Amygdala (tissue), 56 donors: ENCODE measurements around the gene GATD1.
"Not testable (repeated sequence)": the region's sequence is repeated elsewhere in the genome, so short reads cannot be mapped to it uniquely, and the experiment has no call there.

Experiments used
- DNase-seq, 56 donors: peaks; one replicate each; lab custom pipeline; 2025; lab: John Stamatoyannopoulos, UW

Gene GATD1

DNA sequence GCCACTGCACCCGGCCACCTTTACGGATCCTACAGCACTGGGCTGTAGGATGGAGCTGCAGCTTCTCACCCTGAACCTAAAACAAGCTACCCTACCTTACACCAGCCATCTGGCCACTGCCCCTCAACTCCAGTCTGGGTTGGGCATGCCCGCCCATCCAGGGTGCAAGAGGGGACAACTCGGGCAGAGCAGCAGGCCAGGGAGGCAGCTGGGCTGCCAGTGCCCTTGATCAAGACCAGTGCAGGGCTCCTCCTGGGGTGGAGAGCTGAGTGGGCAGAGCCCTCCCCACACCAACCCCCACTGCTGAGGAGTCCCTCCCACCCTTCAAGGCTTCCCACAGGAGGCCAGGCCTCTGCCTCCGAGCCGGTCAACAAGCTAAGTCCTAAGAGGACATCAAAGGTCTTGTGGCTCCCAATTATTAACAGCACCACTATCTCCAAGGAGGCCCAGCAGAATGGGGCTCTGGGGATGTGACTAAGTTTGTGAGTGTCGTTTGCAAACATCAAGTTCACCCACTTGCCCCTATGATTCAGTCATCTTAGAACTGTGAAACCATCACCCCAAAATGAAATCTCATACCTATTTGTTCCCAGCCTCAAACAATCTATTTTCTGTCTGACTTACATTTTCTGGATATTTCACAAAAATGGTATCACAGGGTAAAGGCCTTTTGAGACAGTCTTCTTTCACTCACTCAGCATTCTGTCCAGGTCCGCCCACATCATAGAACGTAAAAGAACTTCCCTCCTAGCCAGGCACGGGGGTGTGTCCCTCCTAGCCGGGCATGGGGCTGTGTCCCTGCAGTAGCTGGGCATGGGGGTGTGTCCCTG lies 11.0 kb downstream of the GATD1 start:
- no peak for DNase-seq

- no peak for DNase-seq
Measured at GRCh38 chr11:765802-766091, 11.5 kb downstream of the GATD1 start.

- DNase-seq: peak in 31 of 56 donors; percentile 17 to 80 (median 46)
Measured at GRCh38 chr11:765025-765801, 12.1 kb downstream of the GATD1 start.

DNA sequence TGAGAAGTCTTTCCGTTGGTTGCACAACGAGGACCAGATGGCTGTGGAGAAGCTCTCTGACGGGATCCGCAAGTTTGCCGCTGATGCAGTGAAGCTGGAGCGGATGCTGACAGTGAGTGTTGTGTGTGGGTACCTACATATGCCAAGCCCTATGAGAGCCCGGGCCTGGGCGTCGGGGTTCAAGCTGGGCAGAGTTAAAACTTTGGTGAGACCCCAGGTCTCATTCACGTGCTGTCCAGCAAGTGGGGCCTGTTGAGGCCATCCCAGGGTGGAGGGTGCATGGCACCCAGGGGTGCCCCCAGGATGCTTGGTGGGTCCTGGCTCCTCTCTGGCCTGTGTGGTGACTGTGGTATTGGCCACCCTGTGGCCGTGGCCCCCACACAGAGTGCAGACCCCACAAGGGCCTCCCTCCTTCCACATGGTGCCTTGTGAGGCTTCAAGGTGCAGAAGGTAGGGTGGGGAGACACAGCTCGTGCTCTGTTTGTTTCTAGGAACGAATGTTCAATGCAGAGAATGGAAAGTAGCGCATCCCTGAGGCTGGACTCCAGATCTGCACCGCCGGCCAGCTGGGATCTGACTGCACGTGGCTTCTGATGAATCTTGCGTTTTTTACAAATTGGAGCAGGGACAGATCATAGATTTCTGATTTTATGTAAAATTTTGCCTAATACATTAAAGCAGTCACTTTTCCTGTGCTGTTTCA lies 12.8 kb downstream of the GATD1 start:
- peak in 1 of 56 donors; percentile 27 for DNase-seq

DNA sequence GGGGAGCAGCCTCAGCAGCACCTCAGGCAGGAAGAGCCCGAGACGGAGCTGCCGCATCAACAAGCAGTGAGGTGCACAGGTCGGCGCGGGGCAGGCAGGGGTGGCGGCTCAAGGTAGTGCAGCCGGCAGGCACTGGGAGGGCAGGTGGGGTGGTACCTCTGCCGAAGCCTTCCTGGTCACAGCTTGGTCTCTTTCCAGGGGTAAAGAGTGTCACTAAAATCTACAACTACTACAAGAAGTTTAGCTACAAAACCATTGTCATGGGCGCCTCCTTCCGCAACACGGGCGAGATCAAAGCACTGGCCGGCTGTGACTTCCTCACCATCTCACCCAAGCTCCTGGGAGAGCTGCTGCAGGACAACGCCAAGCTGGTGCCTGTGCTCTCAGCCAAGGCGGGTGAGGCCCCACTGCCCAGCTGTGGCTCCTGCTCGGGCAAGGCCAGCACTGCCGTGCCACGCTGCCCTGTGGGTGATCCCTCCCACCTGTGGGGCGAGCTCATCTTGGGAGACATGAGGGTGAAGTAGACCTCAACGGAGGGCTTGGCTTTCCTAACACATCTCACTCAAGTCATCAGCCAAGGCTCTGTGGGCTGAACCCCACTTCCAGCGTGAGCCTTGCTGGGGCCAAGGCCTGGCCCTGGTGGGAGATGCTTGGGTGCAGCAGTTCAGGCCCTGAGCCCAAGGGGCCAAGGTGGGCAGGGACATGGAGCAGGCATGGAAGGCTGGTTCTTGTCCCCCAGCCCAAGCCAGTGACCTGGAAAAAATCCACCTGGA lies 13.6 kb downstream of the GATD1 start:
- no peak for DNase-seq

- no peak for DNase-seq
Measured at GRCh38 chr11:763073-763463, 14.2 kb downstream of the GATD1 start.

DNA sequence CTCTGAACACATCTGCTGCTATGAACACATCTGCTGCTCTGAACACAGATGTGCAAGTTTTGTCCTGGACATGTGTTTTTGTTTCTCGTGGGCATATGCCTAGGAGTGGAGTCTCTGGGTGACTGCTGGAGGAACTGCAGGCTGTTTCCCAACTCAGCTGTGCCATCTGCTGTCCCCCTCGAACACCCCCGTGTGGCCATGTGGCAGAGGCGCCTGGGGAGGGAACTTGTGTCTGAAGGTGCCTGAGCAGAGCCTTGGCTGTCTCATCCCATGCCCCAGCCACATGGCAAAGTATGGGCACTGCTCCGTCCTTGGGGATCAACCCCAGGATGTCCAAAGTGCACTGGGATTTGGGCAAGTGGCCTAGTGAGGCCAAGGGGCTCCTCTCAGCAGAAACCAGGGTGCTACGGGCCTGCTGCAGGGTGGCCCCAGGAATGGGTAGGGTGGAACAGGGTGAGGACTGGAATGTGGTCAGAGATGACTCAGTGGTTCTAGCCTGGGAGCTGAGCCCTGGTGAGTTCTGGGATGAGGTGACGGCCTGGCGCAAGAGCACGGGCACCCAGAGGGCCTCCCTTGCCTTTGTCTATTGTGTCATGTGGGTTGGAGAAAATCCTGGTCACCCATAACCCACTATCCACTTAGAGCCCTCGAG lies 14.7 kb downstream of the GATD1 start:
- peak in 35 of 56 donors; percentile 14 to 75 (median 50) for DNase-seq

- no peak for DNase-seq
Measured at GRCh38 chr11:761526-762108, 15.7 kb downstream of the GATD1 start.

- DNase-seq: no peak
Measured at GRCh38 chr11:760236-760635, 17.1 kb downstream of the GATD1 start.

DNA sequence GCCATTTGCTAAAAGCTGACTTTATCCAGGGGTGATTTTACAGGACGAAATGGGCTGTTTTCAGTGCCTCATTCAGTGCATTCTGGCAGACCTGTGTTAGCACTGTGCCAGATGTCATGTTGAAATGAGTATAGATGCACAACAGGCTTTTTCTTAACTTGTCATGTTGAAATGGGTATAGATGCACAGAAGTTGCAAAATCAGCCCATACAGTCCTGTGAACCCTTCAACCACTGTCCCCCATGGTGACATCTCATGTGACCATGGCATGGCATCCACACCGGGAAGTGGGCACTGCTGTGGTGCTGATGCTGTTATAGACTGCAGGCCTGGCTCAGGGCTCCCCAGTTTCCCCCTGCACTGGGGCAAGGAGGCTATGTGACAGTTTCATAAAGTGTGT lies 27.6 kb downstream of the GATD1 start:
- no peak for DNase-seq

GRCh38 chr11:748007-748359 lies 29.3 kb downstream of the GATD1 start:
- DNase-seq: peak in 3 of 56 donors; percentile 9 to 23 (median 18)

DNA sequence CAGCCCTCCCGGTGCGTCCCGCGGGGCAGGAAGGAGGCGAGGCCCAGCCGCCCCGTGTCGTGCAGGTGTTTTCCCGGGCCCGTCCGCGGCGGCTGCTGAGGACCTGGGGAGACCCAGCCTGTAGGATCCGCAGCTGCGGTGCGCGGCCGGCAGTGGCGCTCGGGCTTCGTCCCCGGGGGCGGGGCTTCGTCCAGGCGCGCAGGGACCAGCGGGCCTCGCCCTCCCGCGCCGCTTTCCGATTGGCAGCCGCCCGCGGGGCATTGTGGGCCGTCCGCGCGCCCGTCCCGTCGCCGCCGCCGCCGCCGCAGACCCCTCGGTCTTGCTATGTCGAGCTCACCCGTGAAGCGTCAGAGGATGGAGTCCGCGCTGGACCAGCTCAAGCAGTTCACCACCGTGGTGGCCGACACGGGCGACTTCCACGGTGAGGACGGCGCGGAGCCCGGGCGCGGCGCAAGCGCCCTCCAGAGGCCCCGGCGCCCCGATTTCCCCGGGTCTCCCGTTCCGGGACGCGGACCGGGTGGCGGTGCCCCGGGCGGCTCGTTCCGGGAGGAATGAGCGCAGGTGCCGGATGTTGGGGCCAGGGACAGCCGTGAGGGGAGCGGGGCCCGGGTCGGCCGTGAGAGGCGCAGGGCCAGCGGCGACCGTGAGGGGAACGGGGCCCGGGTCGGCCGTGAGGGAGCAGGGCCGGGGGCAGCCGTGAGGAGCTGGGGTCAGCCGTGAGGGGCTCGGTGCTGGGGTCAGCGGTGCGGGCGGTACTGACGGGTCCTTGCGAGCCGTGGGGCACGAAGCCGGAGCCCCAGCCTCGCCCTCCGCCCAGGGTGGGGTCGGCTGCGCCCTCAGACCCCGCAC lies 29.9 kb downstream of the GATD1 start, which contains the start of gene TALDO1:
Gene TALDO1, plus strand, starts transcription at position 307 of the 849 bp plus-strand sequence. Its CDS starts 18 bp downstream, at position 325.
- DNase-seq: peak; percentile 55 to 96 (median 83)

GRCh38 chr11:746289-747157 lies 30.8 kb downstream of the GATD1 start:
- peak in 32 of 56 donors; percentile 24 to 78 (median 60) for DNase-seq

GRCh38 chr11:745428-745827 lies 31.9 kb downstream of the GATD1 start:
- DNase-seq: no peak

DNA sequence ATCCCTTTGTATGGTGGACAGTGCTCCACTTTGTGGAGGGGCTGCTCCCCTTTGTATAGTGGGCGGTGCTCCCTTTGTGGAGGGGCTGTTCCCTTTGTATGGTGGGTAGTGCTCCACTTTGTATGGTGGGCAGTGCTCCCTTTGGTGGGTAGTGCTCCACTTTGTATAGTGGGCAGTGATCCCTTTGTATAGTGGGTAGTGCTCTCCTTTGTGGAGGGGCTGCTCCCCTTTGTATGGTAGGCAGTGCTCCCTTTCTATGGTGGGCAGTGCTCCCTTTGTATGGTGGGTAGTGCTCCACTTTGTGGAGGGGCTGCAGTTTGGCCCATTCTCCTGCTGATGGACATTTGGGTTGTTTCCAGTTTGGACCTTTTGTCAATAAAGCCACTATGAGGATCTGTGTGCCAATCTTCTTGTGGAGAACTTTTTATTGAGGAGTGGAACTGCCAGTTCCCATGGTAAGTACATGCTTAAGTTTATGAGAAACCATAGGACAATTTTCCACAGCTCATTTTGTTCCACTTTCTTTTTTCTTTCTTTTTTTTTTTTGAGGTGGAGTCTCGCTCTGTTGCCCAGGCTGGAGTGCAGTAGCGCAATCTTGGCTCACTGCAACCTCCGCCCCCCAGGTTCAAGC lies 34.6 kb downstream of the GATD1 start:
- DNase-seq: no peak

DNA sequence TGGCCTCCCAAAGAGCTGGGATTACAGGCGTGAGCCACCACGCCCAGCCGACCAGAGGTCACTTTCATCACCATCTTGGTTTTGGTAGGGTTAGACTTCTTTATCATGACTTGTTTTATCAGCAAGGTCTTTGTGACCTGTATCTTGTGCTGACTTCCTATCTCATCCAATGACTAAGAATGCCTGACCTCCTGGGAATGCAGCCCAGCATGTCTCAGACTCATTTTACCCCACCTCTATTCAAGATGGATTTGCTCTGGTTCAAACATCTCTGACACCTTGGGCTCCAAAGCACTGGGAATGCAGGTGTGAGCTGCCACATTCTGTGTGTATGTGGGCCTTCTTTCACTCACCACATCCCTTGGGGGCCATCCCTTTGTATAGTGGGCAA lies 35.1 kb downstream of the GATD1 start:
- DNase-seq: no peak

GRCh38 chr11:737899-738298 lies 39.4 kb downstream of the GATD1 start:
- not testable (repeated sequence) for DNase-seq
